ENCODE results near the gene FAM47E.

Gene FAM47E

GRCh38 chr4:76210452-76210851, 41.1 kb upstream of the FAM47E start:
- H3K4ac ChIP-seq (ENCODE audit: low read depth in 1 of 2, low read length in 2 of 2): no peak overlapping the region
- H3K27ac ChIP-seq (ENCODE audit: low read length, poor library complexity, severe bottlenecking): no peak overlapping the region
- H2BK15ac ChIP-seq (ENCODE audit: low read depth, poor library complexity, severe bottlenecking): no peak overlapping the region
- peaks cover 4% of the 10 kb centered on the region in 2 experiments for H3K36me3 ChIP-seq (ENCODE audit: control insufficient read depth in 1 of 2, insufficient read depth in 2 of 2, low read depth in 1 of 2, low read length in 2 of 2)
- H3K27me3 ChIP-seq (ENCODE audit: control insufficient read depth in 1 of 2, insufficient read depth in 1 of 2, low read length in 2 of 2): no peaks in the 10 kb centered on the region
- peak overlapping the region; percentile 97 for H3K9ac ChIP-seq (ENCODE audit: low read length)
- no peak overlapping the region for H4K91ac ChIP-seq (ENCODE audit: low read length)
- no peaks in the 10 kb centered on the region for H3K9me3 ChIP-seq (ENCODE audit: control insufficient read depth, low read length)
- peaks cover 17% of the 10 kb centered on the region for H3K79me1 ChIP-seq (replicated peaks; ENCODE audit: low read length, poor library complexity, severe bottlenecking)
- 92% methylated on average over 4 of the region's 4 CpGs for WGBS
- peak overlapping the region; percentile 6 for H2BK120ac ChIP-seq (ENCODE audit: low read depth, low read length)
- DNase-seq: no peak
- H2AK5ac ChIP-seq (ENCODE audit: low read length, severe bottlenecking): no peak overlapping the region
- no peak overlapping the region for H3K18ac ChIP-seq (ENCODE audit: low read depth in 1 of 2, low read length in 2 of 2)
- no peak overlapping the region for H2BK5ac ChIP-seq (ENCODE audit: low read depth, low read length, poor library complexity, severe bottlenecking)
- no peak overlapping the region for H4K8ac ChIP-seq (ENCODE audit: low read length)
- no peak overlapping the region for H2BK12ac ChIP-seq (ENCODE audit: low read length in 2 of 2)
- no peak overlapping the region for H2AFZ ChIP-seq (ENCODE audit: low read depth, low read length)
- H3K14ac ChIP-seq (ENCODE audit: low read length in 2 of 2): no peak overlapping the region
- H3K4me1 ChIP-seq (ENCODE audit: control insufficient read depth, insufficient read depth, low read depth, low read length): peaks cover 14% of the 10 kb centered on the region
- H3K4me3 ChIP-seq (ENCODE audit: insufficient read depth in 1 of 2, low read depth in 1 of 2, low read length in 2 of 2): peak overlapping the region in 1 of 2 experiments; percentile 95
- no peak overlapping the region for H3K4me2 ChIP-seq (ENCODE audit: low read length, poor library complexity, severe bottlenecking)
- H3K23ac ChIP-seq (ENCODE audit: low read length in 2 of 2): no peak overlapping the region

GRCh38 chr4:76211769-76212708, 39.5 kb upstream of the FAM47E start:
- H2AFZ ChIP-seq (ENCODE audit: low read depth, low read length): no peak overlapping the region
- peak overlapping the region; percentile 65 for H3K27ac ChIP-seq (ENCODE audit: low read length, poor library complexity, severe bottlenecking)
- H2BK5ac ChIP-seq (ENCODE audit: low read depth, low read length, poor library complexity, severe bottlenecking): no peak overlapping the region
- H3K14ac ChIP-seq (ENCODE audit: low read length in 2 of 2): no peak overlapping the region
- DNase-seq: peak; percentile 38
- peak overlapping the region in 1 of 2 experiments; percentile 28 for H3K18ac ChIP-seq (ENCODE audit: low read depth in 1 of 2, low read length in 2 of 2)
- WGBS: 83% methylated on average over 5 of the region's 6 CpGs
- H3K23ac ChIP-seq (ENCODE audit: low read length in 2 of 2): no peak overlapping the region
- no peak overlapping the region for H3K4ac ChIP-seq (ENCODE audit: low read depth in 1 of 2, low read length in 2 of 2)
- peak overlapping the region; percentile 28 for H2AK5ac ChIP-seq (ENCODE audit: low read length, severe bottlenecking)
- no peak overlapping the region for H2BK120ac ChIP-seq (ENCODE audit: low read depth, low read length)
- no peak overlapping the region for H2BK12ac ChIP-seq (ENCODE audit: low read length in 2 of 2)
- H3K4me2 ChIP-seq (ENCODE audit: low read length, poor library complexity, severe bottlenecking): peak overlapping the region; percentile 89
- no peaks in the 10 kb centered on the region for H3K27me3 ChIP-seq (ENCODE audit: control insufficient read depth in 1 of 2, insufficient read depth in 1 of 2, low read length in 2 of 2)
- H3K79me1 ChIP-seq (replicated peaks; ENCODE audit: low read length, poor library complexity, severe bottlenecking): peaks cover 14% of the 10 kb centered on the region
- no peak overlapping the region for H4K91ac ChIP-seq (ENCODE audit: low read length)
- H3K4me3 ChIP-seq (ENCODE audit: insufficient read depth in 1 of 2, low read depth in 1 of 2, low read length in 2 of 2): peak overlapping the region in 1 of 2 experiments; percentile 95
- peak overlapping the region; percentile 97 for H3K9ac ChIP-seq (ENCODE audit: low read length)
- no peak overlapping the region for H2BK15ac ChIP-seq (ENCODE audit: low read depth, poor library complexity, severe bottlenecking)
- no peak overlapping the region for H4K8ac ChIP-seq (ENCODE audit: low read length)
- peaks cover 14% of the 10 kb centered on the region for H3K4me1 ChIP-seq (ENCODE audit: control insufficient read depth, insufficient read depth, low read depth, low read length)
- peaks cover 4% of the 10 kb centered on the region in 2 experiments for H3K36me3 ChIP-seq (ENCODE audit: control insufficient read depth in 1 of 2, insufficient read depth in 2 of 2, low read depth in 1 of 2, low read length in 2 of 2)
- no peaks in the 10 kb centered on the region for H3K9me3 ChIP-seq (ENCODE audit: control insufficient read depth, low read length)

- H2AK5ac ChIP-seq (ENCODE audit: low read length, severe bottlenecking): no peak overlapping the region
- peak overlapping the region in 1 of 2 experiments; percentile 97 for H3K14ac ChIP-seq (ENCODE audit: low read length in 2 of 2)
- H3K4ac ChIP-seq (ENCODE audit: low read depth in 1 of 2, low read length in 2 of 2): peak overlapping the region; percentile 77 to 96
- H4K8ac ChIP-seq (ENCODE audit: low read length): peak overlapping the region; percentile 55
- WGBS: 36% methylated on average over 4 of the region's 14 CpGs
- peak overlapping the region; percentile 55 for H2AFZ ChIP-seq (ENCODE audit: low read depth, low read length)
- H3K79me1 ChIP-seq (replicated peaks; ENCODE audit: low read length, poor library complexity, severe bottlenecking): peaks cover 14% of the 10 kb centered on the region
- H3K27ac ChIP-seq (ENCODE audit: low read length, poor library complexity, severe bottlenecking): peak overlapping the region; percentile 65
- peak; percentile 77 for DNase-seq
- peaks cover 14% of the 10 kb centered on the region for H3K4me1 ChIP-seq (ENCODE audit: control insufficient read depth, insufficient read depth, low read depth, low read length)
- no peak overlapping the region for H2BK5ac ChIP-seq (ENCODE audit: low read depth, low read length, poor library complexity, severe bottlenecking)
- peak overlapping the region; percentile 89 for H3K4me2 ChIP-seq (ENCODE audit: low read length, poor library complexity, severe bottlenecking)
- no peak overlapping the region for H2BK15ac ChIP-seq (ENCODE audit: low read depth, poor library complexity, severe bottlenecking)
- peak overlapping the region; percentile 97 for H3K9ac ChIP-seq (ENCODE audit: low read length)
- H3K27me3 ChIP-seq (ENCODE audit: control insufficient read depth in 1 of 2, insufficient read depth in 1 of 2, low read length in 2 of 2): no peaks in the 10 kb centered on the region
- H2BK12ac ChIP-seq (ENCODE audit: low read length in 2 of 2): peak overlapping the region; percentile 14 to 52
- peak overlapping the region; percentile 65 to 94 for H3K18ac ChIP-seq (ENCODE audit: low read depth in 1 of 2, low read length in 2 of 2)
- H3K36me3 ChIP-seq (ENCODE audit: control insufficient read depth in 1 of 2, insufficient read depth in 2 of 2, low read depth in 1 of 2, low read length in 2 of 2): peaks cover 4% of the 10 kb centered on the region in 2 experiments
- peak overlapping the region; percentile 92 to 95 for H3K4me3 ChIP-seq (ENCODE audit: insufficient read depth in 1 of 2, low read depth in 1 of 2, low read length in 2 of 2)
- peak overlapping the region; percentile 96 for H2BK120ac ChIP-seq (ENCODE audit: low read depth, low read length)
- peak overlapping the region in 1 of 2 experiments; percentile 65 for H3K23ac ChIP-seq (ENCODE audit: low read length in 2 of 2)
- H3K9me3 ChIP-seq (ENCODE audit: control insufficient read depth, low read length): no peaks in the 10 kb centered on the region
- peak overlapping the region; percentile 88 for H4K91ac ChIP-seq (ENCODE audit: low read length)
These were observed 38.6 kb upstream of the FAM47E start for GRCh38 chr4:76212851-76213414.
